Activated B cell treated with CpG ODN at 0.5 μM for 24 hours (primary cell): ENCODE measurements around the gene SFT2D2. TPM values are rescaled to one million over a fixed set of nuclear protein-coding genes. Genes with fewer than 3 reads are reported as not detected.

ENCODE experiments used
- ATAC-seq: fragments of 200-7000 bp; cut with Tn5 transposase; one replicate; pipeline ENCODE4 v1.10.0; 2021; ENCODE audit warnings: low read depth, mild to moderate bottlenecking, moderate library complexity
- CTCF ChIA-PET: fragments of 350-600 bp; sonication (Branson Sonifier 250); formaldehyde crosslinking; loops from one replicate; lab custom pipeline; 2021; ENCODE audit warnings: antibody characterized with exemption; lab: Charles Lee
- POLR2A ChIA-PET: fragments of 350-600 bp; sonication (Branson Sonifier 250); formaldehyde crosslinking; loops from one replicate; lab custom pipeline; 2021; ENCODE audit warnings: antibody characterized with exemption; lab: Charles Lee
- DNase-seq: peaks from one replicate; pipeline ENCODE4 v3.0.0; 2022
- H3K27ac Mint-ChIP-seq: one replicate; pipeline ENCODE4 v1.8.0; 2020; ENCODE audit warnings: mixed read lengths
- H3K27me3 Mint-ChIP-seq: one replicate; pipeline ENCODE4 v1.8.0; 2021; ENCODE audit warnings: mixed read lengths
- H3K36me3 Mint-ChIP-seq: one replicate; pipeline ENCODE4 v1.8.0; 2021; ENCODE audit warnings: low read depth, mixed read lengths
- H3K4me1 Mint-ChIP-seq: one replicate; pipeline ENCODE4 v1.8.0; 2021; ENCODE audit warnings: mixed read lengths
- H3K4me3 Mint-ChIP-seq: one replicate; pipeline ENCODE4 v1.8.0; 2020; ENCODE audit warnings: mild to moderate bottlenecking, mixed read lengths
- H3K9me3 Mint-ChIP-seq: one replicate; pipeline ENCODE4 v1.8.0; 2020; ENCODE audit warnings: mixed read lengths
- intact Hi-C: fragments of 100-400 bp; cut with micrococcal nuclease; formaldehyde crosslinking; loops from one replicate; pipeline ENCODE4 v1.15.1; 2024
- total RNA-seq: library from RNA; stranded (reverse); gene quantifications from 2 replicates; pipeline ENCODE4 v1.2.3, GENCODE V29; 2022
- TF ChIP-seq, protein P1 (sequence below): fragments of 200-600 bp; IDR thresholded peaks from one replicate; pipeline ENCODE4 v1.8.0; 2022; ENCODE audit warnings: antibody characterized with exemption, mild to moderate bottlenecking

SFT2D2 gene
- total RNA-seq, 1 donor from 2014 or later, result 63.4 TPM

- H3K9me3 Mint-ChIP-seq, result peaks cover 5% of the 10 kb centered on the region
- H3K27ac Mint-ChIP-seq, result no peak overlapping the region
- ChIA-PET CTCF (no interaction called here), POLR2A (no interaction called here)
- ATAC-seq (no peak), DNase-seq (no peak)
- intact Hi-C loops, result no loop called here
- H3K4me1 Mint-ChIP-seq, result peaks cover 10% of the 10 kb centered on the region
- no peak overlapping the region for H3K4me3 Mint-ChIP-seq
- no peaks in the 10 kb centered on the region for H3K27me3 Mint-ChIP-seq
- TF ChIP-seq, protein P1, sequence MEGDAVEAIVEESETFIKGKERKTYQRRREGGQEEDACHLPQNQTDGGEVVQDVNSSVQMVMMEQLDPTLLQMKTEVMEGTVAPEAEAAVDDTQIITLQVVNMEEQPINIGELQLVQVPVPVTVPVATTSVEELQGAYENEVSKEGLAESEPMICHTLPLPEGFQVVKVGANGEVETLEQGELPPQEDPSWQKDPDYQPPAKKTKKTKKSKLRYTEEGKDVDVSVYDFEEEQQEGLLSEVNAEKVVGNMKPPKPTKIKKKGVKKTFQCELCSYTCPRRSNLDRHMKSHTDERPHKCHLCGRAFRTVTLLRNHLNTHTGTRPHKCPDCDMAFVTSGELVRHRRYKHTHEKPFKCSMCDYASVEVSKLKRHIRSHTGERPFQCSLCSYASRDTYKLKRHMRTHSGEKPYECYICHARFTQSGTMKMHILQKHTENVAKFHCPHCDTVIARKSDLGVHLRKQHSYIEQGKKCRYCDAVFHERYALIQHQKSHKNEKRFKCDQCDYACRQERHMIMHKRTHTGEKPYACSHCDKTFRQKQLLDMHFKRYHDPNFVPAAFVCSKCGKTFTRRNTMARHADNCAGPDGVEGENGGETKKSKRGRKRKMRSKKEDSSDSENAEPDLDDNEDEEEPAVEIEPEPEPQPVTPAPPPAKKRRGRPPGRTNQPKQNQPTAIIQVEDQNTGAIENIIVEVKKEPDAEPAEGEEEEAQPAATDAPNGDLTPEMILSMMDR, result no peak
- H3K36me3 Mint-ChIP-seq, result peaks cover 82% of the 10 kb centered on the region
These were observed 26.5 kb downstream of the SFT2D2 start for GRCh38 chr1:168252204-168252733.

GRCh38 chr1:168256164-168256563 lies 30.4 kb downstream of the SFT2D2 start:
- no peak for ATAC-seq
- TF ChIP-seq, protein P1, result no peak
- Mint-ChIP-seq H3K4me1 (no peaks in the 10 kb centered on the region), H3K9me3 (peaks cover 5% of the 10 kb centered on the region), H3K27ac (no peak overlapping the region), H3K36me3 (peaks cover 72% of the 10 kb centered on the region), H3K4me3 (no peak overlapping the region), H3K27me3 (no peaks in the 10 kb centered on the region)
- DNase-seq, result no peak
- intact Hi-C loops, result no loop called here
- POLR2A ChIA-PET, result no interaction called here
- CTCF ChIA-PET, result no interaction called here

- peaks cover 5% of the 10 kb centered on the region for H3K9me3 Mint-ChIP-seq
- ChIA-PET POLR2A (no interaction called here), CTCF (no interaction called here)
- ATAC-seq (no peak), DNase-seq (no peak)
- no peak overlapping the region for H3K27ac Mint-ChIP-seq
- intact Hi-C loops, result no loop called here
- TF ChIP-seq, protein P1, result no peak
- peaks cover 72% of the 10 kb centered on the region for H3K36me3 Mint-ChIP-seq
- H3K27me3 Mint-ChIP-seq, result no peaks in the 10 kb centered on the region
- no peaks in the 10 kb centered on the region for H3K4me1 Mint-ChIP-seq
- no peak overlapping the region for H3K4me3 Mint-ChIP-seq
These were observed 31.6 kb downstream of the SFT2D2 start for GRCh38 chr1:168257397-168257796.

DNA sequence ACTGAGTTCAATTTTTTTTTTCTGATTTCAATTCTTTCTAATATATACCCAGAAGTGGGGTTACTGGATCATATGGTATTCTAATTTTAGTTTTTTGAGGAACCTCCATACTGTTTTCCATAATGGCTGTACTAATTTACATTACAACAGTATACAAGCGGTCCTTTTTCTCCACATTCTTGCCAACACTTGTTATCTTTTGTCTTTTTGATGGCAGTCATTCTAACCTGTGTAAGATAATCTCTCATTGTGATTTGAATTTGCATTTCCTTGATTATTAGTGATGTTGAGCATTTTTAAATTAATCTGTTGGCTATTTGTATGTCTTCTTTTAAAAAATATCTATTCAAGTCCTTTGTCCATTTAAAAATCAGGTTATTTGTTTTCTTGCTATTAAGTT lies 33.8 kb downstream of the SFT2D2 start:
- ChIA-PET CTCF (no interaction called here), POLR2A (no interaction called here)
- TF ChIP-seq, protein P1, result no peak
- H3K9me3 Mint-ChIP-seq, result peaks cover 5% of the 10 kb centered on the region
- DNase-seq, result no peak
- peaks cover 75% of the 10 kb centered on the region for H3K36me3 Mint-ChIP-seq
- no peak overlapping the region for H3K4me3 Mint-ChIP-seq
- H3K27me3 Mint-ChIP-seq, result no peaks in the 10 kb centered on the region
- H3K27ac Mint-ChIP-seq, result no peak overlapping the region
- no peaks in the 10 kb centered on the region for H3K4me1 Mint-ChIP-seq
- intact Hi-C loops, result no loop called here
- ATAC-seq, result no peak

- ATAC-seq, result no peak
- ChIA-PET CTCF (no interaction called here), POLR2A (no interaction called here)
- Mint-ChIP-seq H3K4me3 (no peak overlapping the region), H3K27ac (no peak overlapping the region), H3K36me3 (peaks cover 76% of the 10 kb centered on the region), H3K9me3 (peaks cover 2% of the 10 kb centered on the region), H3K4me1 (no peaks in the 10 kb centered on the region), H3K27me3 (no peaks in the 10 kb centered on the region)
- TF ChIP-seq, protein P1, result no peak
- intact Hi-C loops, result no loop called here
- no peak for DNase-seq
These were observed 34.6 kb downstream of the SFT2D2 start for GRCh38 chr1:168260393-168260792.
